ENCODE results near the gene VPS51. TPM values are rescaled to one million over a fixed set of nuclear protein-coding genes. Genes with fewer than 3 reads are reported as not detected.

Gene VPS51
- total RNA-seq, 6 experiments from 2014 or later: 41.5 to 170 (median 50.2) TPM

GRCh38 chr11:65067446-65067845, 28.6 kb upstream of the VPS51 start:
- intact Hi-C loops (cut with DNase I): no loop called here

GRCh38 chr11:65069217-65069616, 26.8 kb upstream of the VPS51 start:
- ATAC-seq: no peak
- intact Hi-C loops (cut with DNase I): no loop called here

More at GRCh38 chr11:65067446-65067845, 28.6 kb upstream of the VPS51 start:
- H3K27ac ChIP-seq: no peak overlapping the region
- H3K27me3 ChIP-seq: no peaks in the 10 kb centered on the region
- ATAC-seq: no peak
- DNase-seq: no peak
- H3K4me3 ChIP-seq: no peak overlapping the region
- TF ChIP-seq POLR2A (IDR thresholded peaks at IDR 0.05): no peak
- no peaks in the 10 kb centered on the region for H3K36me3 ChIP-seq
- H3K4me1 ChIP-seq: no peaks in the 10 kb centered on the region
- H3K9me3 ChIP-seq: no peaks in the 10 kb centered on the region
- WGBS (ENCODE audit: insufficient coverage, low coverage, low lambda C conversion rate, missing lambda C conversion rate): 79% methylated on average over 6 of the region's 10 CpGs

GRCh38 chr11:65071907-65072630, 23.9 kb upstream of the VPS51 start:
- no peak for ATAC-seq
- Histone ChIP-seq H3K9me3 (no peaks in the 10 kb centered on the region), H3K27ac (no peak overlapping the region), H3K4me1 (no peaks in the 10 kb centered on the region), H3K27me3 (no peaks in the 10 kb centered on the region), H3K36me3 (no peaks in the 10 kb centered on the region), H3K4me3 (no peak overlapping the region)
- TF ChIP-seq CTCF (IDR thresholded peaks at IDR 0.05) (no peak), POLR2A (IDR thresholded peaks at IDR 0.05) (no peak)
- DNase-seq: no peak
- intact Hi-C loops (cut with DNase I): no loop called here
- 61% methylated on average over 2 of the region's 4 CpGs for WGBS (ENCODE audit: insufficient coverage, low coverage, low lambda C conversion rate, missing lambda C conversion rate)

More at GRCh38 chr11:65069217-65069616, 26.8 kb upstream of the VPS51 start:
- Histone ChIP-seq H3K27ac (no peak overlapping the region), H3K4me1 (no peaks in the 10 kb centered on the region), H3K9me3 (no peaks in the 10 kb centered on the region), H3K4me3 (no peak overlapping the region), H3K36me3 (no peaks in the 10 kb centered on the region), H3K27me3 (no peaks in the 10 kb centered on the region)
- no peak for DNase-seq
- no peak for TF ChIP-seq POLR2A (IDR thresholded peaks at IDR 0.05)
- no peak for TF ChIP-seq CTCF (IDR thresholded peaks at IDR 0.05)
- WGBS (ENCODE audit: insufficient coverage, low coverage, low lambda C conversion rate, missing lambda C conversion rate): 28% methylated on average over 8 of the region's 9 CpGs

- no peaks in the 10 kb centered on the region for H3K4me1 ChIP-seq
- no peaks in the 10 kb centered on the region for H3K9me3 ChIP-seq
- H3K27ac ChIP-seq: no peak overlapping the region
- H3K4me3 ChIP-seq: no peak overlapping the region
- DNase-seq: no peak
- ATAC-seq: no peak
- no peaks in the 10 kb centered on the region for H3K36me3 ChIP-seq
- intact Hi-C loops (cut with DNase I): no loop called here
- no peaks in the 10 kb centered on the region for H3K27me3 ChIP-seq
- WGBS (ENCODE audit: insufficient coverage, low coverage, low lambda C conversion rate, missing lambda C conversion rate): no CpG with 5 or more reads among the region's 1 CpG
- no peak for TF ChIP-seq POLR2A (IDR thresholded peaks at IDR 0.05)
- TF ChIP-seq CTCF (IDR thresholded peaks at IDR 0.05): no peak
Observed at GRCh38 chr11:65072631-65072966, 23.4 kb upstream of the VPS51 start.

- no peaks in the 10 kb centered on the region for H3K4me1 ChIP-seq
- no peaks in the 10 kb centered on the region for H3K27me3 ChIP-seq
- intact Hi-C loops (cut with DNase I): no loop called here
- H3K27ac ChIP-seq: no peak overlapping the region
- H3K4me3 ChIP-seq: no peak overlapping the region
- DNase-seq (no peak), ATAC-seq (no peak)
- no peaks in the 10 kb centered on the region for H3K9me3 ChIP-seq
- TF ChIP-seq POLR2A (IDR thresholded peaks at IDR 0.05) (no peak), CTCF (IDR thresholded peaks at IDR 0.05) (no peak)
- H3K36me3 ChIP-seq: no peaks in the 10 kb centered on the region
- WGBS (ENCODE audit: insufficient coverage, low coverage, low lambda C conversion rate, missing lambda C conversion rate): 40% methylated on average over 1 of the region's 4 CpGs
Observed at GRCh38 chr11:65077451-65077850, 18.6 kb upstream of the VPS51 start.
